GM18519 (cell line): Measurements from ENCODE around the gene KRT76.
"Not testable (repeated sequence)": the region's sequence is repeated elsewhere in the genome, so short reads cannot be mapped to it uniquely, and the experiment has no call there.

Experiments used
- ATAC-seq: cut with Tn5 transposase; IDR thresholded peaks from one replicate; pipeline ENCODE4 v1.9.1; 2021; ENCODE audit warnings: mild to moderate bottlenecking, moderate library complexity; ENCODE audit not compliant: unreplicated experiment, low FRiP score

Gene KRT76

DNA sequence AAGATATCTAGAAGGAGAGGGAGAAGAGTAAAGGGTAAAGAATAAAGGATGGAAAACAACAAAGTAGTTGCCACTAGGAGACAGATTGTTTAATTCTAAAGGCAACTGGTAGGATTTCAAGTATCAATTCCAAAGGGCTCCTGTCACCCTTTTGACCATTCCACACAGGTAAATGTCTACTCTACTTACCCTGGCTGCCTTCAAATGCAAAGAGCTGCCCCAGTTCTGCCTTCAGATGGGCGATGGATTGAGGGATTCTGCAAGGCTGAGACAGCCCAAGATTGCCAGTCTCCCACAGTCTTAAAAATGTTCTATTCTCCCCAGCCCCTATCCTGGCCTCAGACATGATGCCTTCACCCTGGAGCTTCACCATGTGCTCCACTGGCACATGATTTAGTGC lies 11.4 kb downstream of the KRT76 start:
- ATAC-seq = no peak

DNA sequence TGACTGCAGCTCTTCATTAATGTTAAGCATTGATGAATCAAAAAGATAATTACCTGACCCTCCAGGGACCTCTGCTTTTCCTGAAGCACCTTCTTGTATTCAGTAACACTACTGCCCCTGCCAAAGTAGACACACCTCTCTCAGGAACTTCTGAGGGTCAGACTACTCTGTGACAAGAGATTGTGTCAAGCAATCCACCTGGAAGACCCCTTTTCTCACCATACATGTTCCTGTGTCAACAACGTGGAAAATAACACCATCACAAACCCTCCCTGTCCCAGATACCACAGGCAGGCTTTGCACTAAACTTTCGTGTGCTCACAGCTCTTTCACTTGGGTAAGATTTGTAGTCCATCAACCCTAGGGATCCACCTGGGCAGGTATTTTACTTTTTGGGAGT lies 13.2 kb downstream of the KRT76 start:
- ATAC-seq = no peak

GRCh38 chr12:52763036-52763659 lies 14.0 kb downstream of the KRT76 start:
- ATAC-seq = no peak

DNA sequence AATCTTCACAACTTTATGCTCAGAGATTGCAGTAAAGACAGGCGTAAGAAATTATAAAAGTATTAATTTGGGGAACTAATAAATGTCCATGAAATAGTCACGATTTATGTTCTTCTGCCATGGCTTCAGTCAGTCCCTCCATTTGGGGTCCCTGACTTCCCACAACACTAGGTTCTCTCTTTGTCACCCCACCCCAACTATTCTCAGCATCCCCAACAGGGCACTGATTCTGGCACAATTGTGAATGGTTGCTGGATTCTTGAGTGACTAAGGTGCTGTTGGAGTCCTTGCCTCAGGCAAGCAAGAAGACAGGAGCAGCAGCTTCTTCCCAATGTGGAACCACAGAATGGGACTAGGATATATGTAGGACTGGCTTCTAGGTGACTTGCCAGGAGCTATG lies 15.3 kb downstream of the KRT76 start:
- no peak for ATAC-seq

- not testable (repeated sequence) for ATAC-seq
Measured at GRCh38 chr12:52761218-52761617, 15.9 kb downstream of the KRT76 start.

GRCh38 chr12:52760623-52761022 lies 16.5 kb downstream of the KRT76 start:
- ATAC-seq = no peak

DNA sequence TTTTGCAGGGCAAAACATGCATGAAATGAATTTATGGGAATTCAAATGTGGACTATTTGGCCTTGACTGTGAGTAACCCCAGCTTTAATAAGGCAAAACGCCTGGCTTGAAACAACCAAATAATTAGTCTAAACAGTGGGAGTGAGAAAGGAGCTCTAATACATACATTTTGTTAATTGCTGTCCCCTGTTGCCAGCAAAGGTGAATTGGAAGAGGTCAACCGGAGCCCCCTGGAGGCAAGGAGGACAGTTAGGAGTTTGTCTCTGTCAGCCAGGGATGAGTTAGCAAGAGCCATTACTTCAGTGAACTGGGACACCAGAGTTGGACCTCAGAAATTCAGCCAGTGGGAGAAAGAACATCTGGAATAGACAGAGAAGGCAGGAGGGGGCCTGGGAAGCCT lies 17.4 kb downstream of the KRT76 start:
- ATAC-seq = no peak

- no peak for ATAC-seq
Measured at GRCh38 chr12:52759218-52759617, 17.9 kb downstream of the KRT76 start.

- ATAC-seq = no peak
Measured at GRCh38 chr12:52757449-52758176, 19.5 kb downstream of the KRT76 start.

DNA sequence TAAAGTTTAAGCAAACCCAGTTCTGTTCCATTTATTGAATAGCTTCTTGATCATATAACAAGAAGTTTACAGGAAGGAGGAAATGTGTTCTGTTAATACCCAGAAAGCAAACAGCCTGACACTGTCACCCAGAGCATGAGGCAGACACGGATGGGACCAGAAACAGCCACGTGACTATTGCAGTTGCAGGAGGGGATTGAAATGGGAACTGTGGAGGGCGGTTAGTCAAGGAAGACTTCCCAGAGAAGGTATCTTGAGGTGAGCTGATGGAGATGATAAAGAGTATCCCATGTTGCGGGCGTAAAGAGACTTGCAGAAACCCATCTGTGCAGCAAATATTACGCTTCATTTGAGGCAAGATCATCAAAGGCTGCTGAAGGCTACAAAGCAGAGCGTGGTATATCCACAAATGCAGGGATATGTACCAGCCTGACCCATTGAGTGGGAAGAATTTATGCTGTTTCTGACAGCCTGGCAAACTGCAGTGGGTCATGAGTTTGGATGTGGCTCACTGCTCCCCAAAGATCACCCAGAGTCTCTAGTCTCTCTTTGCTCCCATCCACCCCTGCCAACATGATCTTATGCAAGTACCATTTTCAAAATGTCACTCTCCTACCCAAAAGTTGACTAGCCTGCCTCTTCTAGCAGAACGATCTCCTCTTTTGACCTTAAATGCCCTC lies 20.7 kb downstream of the KRT76 start:
- no peak for ATAC-seq

DNA sequence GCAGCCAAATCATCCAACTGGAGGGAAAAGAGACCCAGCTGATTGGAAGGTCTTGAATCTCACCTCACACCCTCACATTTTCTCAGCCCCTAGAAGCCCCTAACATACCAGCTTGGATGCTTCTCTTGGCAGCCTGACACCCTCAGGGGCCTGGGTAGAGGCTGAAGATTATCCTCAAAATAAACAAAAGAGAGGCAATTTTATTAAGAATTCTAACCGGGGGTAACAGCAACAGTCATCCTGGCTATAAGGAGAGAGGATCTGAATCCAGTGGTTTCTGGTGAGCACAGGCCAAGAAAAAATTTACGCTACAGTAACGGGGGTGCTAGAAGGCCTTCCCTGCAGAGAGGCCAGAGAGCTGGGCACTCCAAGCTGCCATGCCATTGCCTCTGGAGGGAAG lies 21.6 kb downstream of the KRT76 start:
- no peak for ATAC-seq

- ATAC-seq = no peak
Measured at GRCh38 chr12:52754135-52754534, 23.0 kb downstream of the KRT76 start.

DNA sequence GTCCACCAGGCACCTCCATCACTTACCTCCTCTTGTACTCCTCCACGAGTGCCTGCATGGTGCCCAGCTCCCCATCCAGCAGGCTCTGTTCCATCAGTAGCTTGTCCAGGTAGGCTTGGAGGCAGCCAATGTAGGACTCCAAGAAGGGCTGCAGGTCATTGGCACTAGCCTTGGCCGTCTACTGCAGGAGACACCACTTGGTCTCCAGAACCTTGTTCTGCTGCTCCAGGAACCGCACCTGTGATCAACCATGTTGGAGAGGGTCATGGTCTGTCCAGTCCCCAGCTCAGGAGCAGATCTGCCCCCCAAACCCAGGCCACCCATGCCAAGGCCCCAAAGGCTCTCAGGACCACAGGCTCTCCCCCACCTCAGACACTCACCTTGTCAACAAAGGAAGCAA lies 23.9 kb downstream of the KRT76 start:
- no peak for ATAC-seq

GRCh38 chr12:52752516-52752915 lies 24.6 kb downstream of the KRT76 start:
- ATAC-seq = no peak

DNA sequence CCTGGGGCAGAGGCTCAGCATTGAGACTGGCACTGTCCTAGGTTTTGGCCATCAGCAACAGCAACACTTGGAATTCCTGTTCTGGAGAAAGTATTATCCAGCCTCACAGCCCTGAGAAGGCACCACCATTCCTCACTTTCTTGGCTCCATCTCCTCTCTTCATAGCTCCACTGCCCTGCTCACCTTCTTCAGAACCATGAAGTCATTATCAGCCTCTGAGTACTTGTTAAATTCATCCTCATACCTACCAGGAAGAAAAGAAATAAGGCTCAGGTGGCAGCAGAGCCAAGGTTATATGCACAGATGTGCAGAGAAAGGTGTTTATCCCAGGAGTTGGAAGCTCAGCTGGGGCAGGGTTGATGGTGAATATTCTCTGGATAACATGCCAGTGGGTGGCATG lies 25.4 kb downstream of the KRT76 start:
- ATAC-seq = no peak

- not testable (repeated sequence) for ATAC-seq
Measured at GRCh38 chr12:52750532-52750931, 26.6 kb downstream of the KRT76 start.

GRCh38 chr12:52749827-52750226 lies 27.3 kb downstream of the KRT76 start:
- ATAC-seq = no peak

- ATAC-seq = no peak
Measured at GRCh38 chr12:52748578-52748977, 28.6 kb downstream of the KRT76 start.

DNA sequence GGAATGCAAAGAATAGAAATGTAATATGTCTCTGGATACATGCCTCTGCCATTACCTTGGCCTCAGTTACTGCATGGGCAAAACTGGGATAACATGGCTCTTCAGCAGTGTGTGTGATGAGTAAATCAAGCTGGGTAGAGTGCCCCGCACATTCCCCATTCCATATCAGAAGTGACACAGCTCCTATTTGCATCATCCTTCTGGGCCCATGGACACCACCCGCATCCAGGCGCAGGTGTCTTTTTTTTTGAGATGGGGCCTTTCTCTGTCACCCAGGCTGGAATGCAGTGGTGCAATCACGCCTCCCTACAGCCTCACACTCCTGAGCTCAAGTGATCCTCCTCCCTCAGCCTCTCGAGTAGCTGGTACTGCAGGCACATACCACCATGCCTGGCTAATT lies 31.6 kb downstream of the KRT76 start:
- no peak for ATAC-seq

DNA sequence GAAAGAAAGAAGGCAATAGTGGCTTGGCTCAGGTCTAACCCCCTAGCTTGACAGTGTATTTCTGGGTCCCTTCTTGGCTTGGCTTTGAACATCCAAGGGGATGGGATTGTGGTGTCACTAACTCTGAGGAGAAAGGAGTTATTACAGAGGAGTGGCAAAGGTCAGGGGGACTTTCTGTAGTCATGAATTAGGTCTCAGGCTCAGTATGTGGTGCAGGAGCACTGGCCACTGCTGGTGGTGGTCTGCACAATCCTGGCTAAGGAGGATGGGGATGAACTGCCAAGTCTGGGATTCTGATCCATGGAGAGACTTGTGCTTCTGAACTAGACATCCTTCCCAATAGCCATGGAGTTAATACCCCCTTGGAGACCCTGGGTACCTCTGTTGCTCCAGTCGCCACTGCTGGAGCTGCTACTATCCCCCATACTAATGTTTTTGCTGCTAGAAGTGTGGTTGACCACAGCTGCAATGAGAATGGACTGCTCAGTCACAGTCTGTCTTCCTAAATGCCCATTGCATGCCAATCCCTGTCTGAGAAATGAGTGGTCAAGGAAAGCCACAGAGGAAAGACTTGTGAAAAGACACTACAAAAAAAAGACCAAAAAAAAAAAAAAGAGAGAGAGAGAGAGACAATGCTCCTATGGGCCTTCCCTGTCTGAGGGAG lies 32.5 kb downstream of the KRT76 start:
- no peak for ATAC-seq

- ATAC-seq = no peak
Measured at GRCh38 chr12:52742822-52743457, 34.2 kb downstream of the KRT76 start.
